B cell (primary cell): Measurements from ENCODE around the gene ARHGEF37. TPM values are rescaled to one million over a fixed set of nuclear protein-coding genes. Genes with fewer than 3 reads are reported as not detected.

Experiments used
- ATAC-seq: fragments of 200-7000 bp; cut with Tn5 transposase; one replicate; pipeline ENCODE4 v1.10.0; 2021; ENCODE audit warnings: low read depth, mild to moderate bottlenecking, moderate number of reproducible peaks, moderate library complexity
- CTCF ChIA-PET: fragments of 350-600 bp; sonication (Branson Sonifier 250); formaldehyde crosslinking; loops from one replicate; lab custom pipeline; 2021; ENCODE audit warnings: antibody characterized with exemption, inconsistent platforms; lab: Charles Lee
- POLR2A ChIA-PET: fragments of 350-600 bp; sonication (Branson Sonifier 250); formaldehyde crosslinking; loops from one replicate; lab custom pipeline; 2021; ENCODE audit warnings: antibody characterized with exemption; lab: Charles Lee
- DNase-seq: peaks from one replicate; pipeline ENCODE4 v3.0.0; 2013
- H2AFZ ChIP-seq: 2 replicates; pipeline ENCODE4 v1.6.1; 2012; ENCODE audit warnings: mild to moderate bottlenecking, low read depth, low read length; ENCODE audit not compliant: insufficient read depth, poor library complexity, severe bottlenecking
- H3K27ac ChIP-seq, 2 donors: 1 replicate in 1 of 2; 2 replicates in 1 of 2; pipeline ENCODE4 v1.5.1; 2012 to 2013; ENCODE audit warnings: low read length in 2 of 2, mild to moderate bottlenecking in 2 of 2, moderate library complexity in 1 of 2
- H3K27me3 ChIP-seq, 4 experiments: fragments of 200-600 bp in 1 of 4; sonication (generic) in 1 of 4; replicated peaks in 1 of 4; 1 replicate in 2 of 4; 2 replicates in 2 of 4; pipeline versions ENCODE4 v1.6.1 to v1.7.0; 2013 to 2016; ENCODE audit warnings: low read length in 3 of 4, mild to moderate bottlenecking in 2 of 4, mixed read lengths in 1 of 4, moderate library complexity in 1 of 4; ENCODE audit not compliant: insufficient read depth in 4 of 4, control insufficient read depth in 3 of 4; ENCODE audit errors: control extremely low read depth in 1 of 4
- H3K36me3 ChIP-seq, 2 experiments: replicated peaks in 1 of 2; 1 replicate in 1 of 2; 2 replicates in 1 of 2; pipeline versions ENCODE4 v1.6.1 to v1.7.1; 2013; ENCODE audit warnings: low read length in 1 of 2; ENCODE audit not compliant: insufficient read depth in 2 of 2, control insufficient read depth in 1 of 2; ENCODE audit errors: control extremely low read depth in 1 of 2, extremely low read depth in 1 of 2
- H3K4me1 ChIP-seq, 2 donors: fragments of 200-600 bp in 1 of 2; sonication (generic) in 1 of 2; 1 replicate in 1 of 2; 2 replicates in 1 of 2; pipeline versions ENCODE4 v1.5.1 to v1.6.1; 2013 to 2017; ENCODE audit warnings: low read length in 2 of 2; ENCODE audit not compliant: control insufficient read depth in 2 of 2, insufficient read depth in 2 of 2
- H3K4me2 ChIP-seq: replicated peaks from 2 replicates; pipeline ENCODE3; 2012; ENCODE audit warnings: mild to moderate bottlenecking, low read depth, low read length; ENCODE audit not compliant: poor library complexity, severe bottlenecking
- H3K4me3 ChIP-seq, 5 experiments: fragments of 200-600 bp in 1 of 5; sonication (generic) in 1 of 5; 1 replicate in 3 of 5; 2 replicates in 2 of 5; pipeline versions ENCODE4 v1.5.1 to v1.7.0; 2011 to 2016; ENCODE audit warnings: low read length in 4 of 5, mild to moderate bottlenecking in 4 of 5, low read depth in 2 of 5, control low read depth in 1 of 5, moderate library complexity in 1 of 5; ENCODE audit not compliant: insufficient read depth in 1 of 5; ENCODE audit errors: control extremely low read depth in 1 of 5, extremely low read depth in 1 of 5
- H3K79me2 ChIP-seq: fragments of 200-600 bp; sonication (generic); one replicate; pipeline ENCODE4 v1.6.0; 2016; ENCODE audit warnings: low read length; ENCODE audit not compliant: control insufficient read depth, insufficient read depth
- H3K9ac ChIP-seq: fragments of 200-600 bp; sonication (generic); 2 replicates; pipeline ENCODE4 v1.6.1; 2017; ENCODE audit warnings: mild to moderate bottlenecking, low read length, moderate library complexity
- H3K9me3 ChIP-seq, 3 donors: one replicate each; pipeline versions ENCODE4 v1.6.1 to v1.7.1; 2013; ENCODE audit warnings: low read length in 2 of 3; ENCODE audit not compliant: control insufficient read depth in 2 of 3, insufficient read depth in 1 of 3; ENCODE audit errors: control extremely low read depth in 1 of 3
- H4K20me1 ChIP-seq: 2 replicates; pipeline ENCODE4 v1.6.0; 2012; ENCODE audit warnings: mild to moderate bottlenecking, low read length; ENCODE audit not compliant: insufficient read depth, control insufficient read depth, poor library complexity, severe bottlenecking
- H3K27ac Mint-ChIP-seq: one replicate; pipeline ENCODE4 v1.8.0; 2021; ENCODE audit warnings: mixed read lengths
- H3K27me3 Mint-ChIP-seq: one replicate; pipeline ENCODE4 v1.8.0; 2021; ENCODE audit warnings: mixed read lengths
- H3K4me1 Mint-ChIP-seq: one replicate; pipeline ENCODE4 v1.8.0; 2021; ENCODE audit warnings: mixed read lengths
- H3K4me3 Mint-ChIP-seq: one replicate; pipeline ENCODE4 v1.8.0; 2021; ENCODE audit warnings: mixed read lengths
- H3K9me3 Mint-ChIP-seq: one replicate; pipeline ENCODE4 v1.8.0; 2022; ENCODE audit warnings: mixed read lengths; ENCODE audit not compliant: insufficient read depth
- CTCF ChIP-seq: fragments of 200-600 bp; IDR thresholded peaks from one replicate; pipeline ENCODE4 v1.8.0; 2022; ENCODE audit warnings: antibody characterized with exemption, mild to moderate bottlenecking
- EZH2 ChIP-seq: IDR thresholded peaks from 2 replicates; pipeline ENCODE4 v1.6.1; 2012; ENCODE audit warnings: borderline replicate concordance, low read depth, mild to moderate bottlenecking, moderate library complexity, low read length; ENCODE audit not compliant: insufficient read depth, poor library complexity, severe bottlenecking
- WGBS: methylation state at CpG from one replicate; pipeline ENCODE4 v1.1.5; 2013; ENCODE audit warnings: missing lambda C conversion rate; ENCODE audit not compliant: insufficient coverage; 5-methylcytosine and 5-hydroxymethylcytosine counted together
- intact Hi-C: fragments of 100-400 bp; cut with micrococcal nuclease; formaldehyde crosslinking; loops from one replicate; pipeline ENCODE4 v1.10.0; 2022
- polyA plus RNA-seq: library from polyadenylated mRNA; depleted of rRNA; stranded (reverse); fragments of >200 nt; gene quantifications from 2 replicates; pipeline ENCODE4 v1.2.3, GENCODE V29; 2012
- total RNA-seq, 2 donors: library from RNA; stranded (reverse); fragments of 120-200 nt in 1 of 2; gene quantifications; 1 replicate in 1 of 2; 2 replicates in 1 of 2; pipeline versions ENCODE4 v1.2.3 to v1.2.4, GENCODE V29; 2013 to 2022

Gene ARHGEF37
- total and polyA plus RNA-seq, 2 donors (not counting 1 experiment from before 2014, with no cell fraction given), result 0.06 to 1.7 TPM

GRCh38 chr5:149567226-149567625, 14.1 kb upstream of the ARHGEF37 start:
- no peak overlapping the region for H3K9ac ChIP-seq
- H4K20me1 ChIP-seq, result no peaks in the 10 kb centered on the region
- no peak overlapping the region for H2AFZ ChIP-seq
- H3K36me3 ChIP-seq, result no peaks in the 10 kb centered on the region
- intact Hi-C loops, result no loop called here
- H3K9me3 Mint-ChIP-seq, result no peaks in the 10 kb centered on the region
- H3K27me3 ChIP-seq, result no peaks in the 10 kb centered on the region
- H3K9me3 ChIP-seq, result no peaks in the 10 kb centered on the region
- no peak overlapping the region for H3K4me2 ChIP-seq
- ChIA-PET POLR2A (no interaction called here), CTCF (interaction anchor here (1.0 to 3.4 kb wide), 3 partner anchors 13 to 250 kb away, joined by 3 to 37 read pairs (median 3); no protein-coding TSS in a partner anchor)
- H3K79me2 ChIP-seq, result no peaks in the 10 kb centered on the region
- no peak for DNase-seq
- no peak overlapping the region for H3K4me3 ChIP-seq
- no peak for ATAC-seq
- no peak overlapping the region for H3K4me3 Mint-ChIP-seq
- no peaks in the 10 kb centered on the region for H3K4me1 Mint-ChIP-seq
- no peak overlapping the region for H3K27ac Mint-ChIP-seq
- no peaks in the 10 kb centered on the region for H3K27me3 Mint-ChIP-seq
- H3K27ac ChIP-seq, result no peak overlapping the region
- no peak for TF ChIP-seq EZH2
- no peak for TF ChIP-seq CTCF
- no peaks in the 10 kb centered on the region for H3K4me1 ChIP-seq
- no CpG with 5 or more reads among the region's 1 CpG for WGBS

DNA sequence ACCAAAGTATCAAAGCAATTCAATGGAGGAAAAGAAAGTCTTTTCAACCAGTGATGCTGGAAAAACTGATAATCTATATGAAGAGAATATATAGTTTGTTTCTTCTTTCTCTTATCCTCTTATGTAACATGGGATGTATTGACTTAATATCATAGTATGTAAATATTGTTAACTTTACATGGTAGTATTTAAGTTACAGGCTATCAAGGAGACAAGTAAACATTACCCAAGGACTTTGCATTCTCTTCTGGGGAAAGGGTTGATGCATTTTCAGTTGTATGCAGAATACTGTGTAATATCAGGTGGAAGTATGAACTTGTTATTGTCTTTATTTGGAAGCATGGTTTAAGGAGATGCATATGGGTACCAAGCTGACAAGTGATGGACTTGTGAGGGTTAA, 9.1 kb upstream of the ARHGEF37 start:
- Histone ChIP-seq H3K27me3 (no peaks in the 10 kb centered on the region), H4K20me1 (no peaks in the 10 kb centered on the region), H3K4me1 (no peaks in the 10 kb centered on the region), H3K4me3 (no peak overlapping the region), H3K79me2 (no peaks in the 10 kb centered on the region), H3K36me3 (no peaks in the 10 kb centered on the region), H3K4me2 (no peak overlapping the region), H3K9ac (no peak overlapping the region), H3K9me3 (no peaks in the 10 kb centered on the region), H2AFZ (no peak overlapping the region), H3K27ac (no peak overlapping the region)
- Mint-ChIP-seq H3K4me3 (no peak overlapping the region), H3K27me3 (no peaks in the 10 kb centered on the region), H3K27ac (no peak overlapping the region), H3K9me3 (no peaks in the 10 kb centered on the region), H3K4me1 (no peaks in the 10 kb centered on the region)
- TF ChIP-seq EZH2 (no peak), CTCF (no peak)
- POLR2A ChIA-PET, result interaction anchor here (0.7 kb wide), 1 partner anchor 258 kb away, joined by 8 read pairs; no protein-coding TSS in a partner anchor
- CTCF ChIA-PET, result interaction anchor here (0.8 kb wide), 1 partner anchor 201 kb away, joined by 3 read pairs; no protein-coding TSS in a partner anchor
- ATAC-seq, result no peak
- intact Hi-C loops, result no loop called here
- DNase-seq, result no peak
